ENCODE data around the gene BCHE. TPM values are rescaled to one million over a fixed set of nuclear protein-coding genes. Genes with fewer than 3 reads are reported as not detected.

The BCHE gene
- total and polyA plus RNA-seq, 2 donors (not counting 1 experiment from before 2014, with no cell fraction given), result 5.8 to 34.7 TPM

DNA sequence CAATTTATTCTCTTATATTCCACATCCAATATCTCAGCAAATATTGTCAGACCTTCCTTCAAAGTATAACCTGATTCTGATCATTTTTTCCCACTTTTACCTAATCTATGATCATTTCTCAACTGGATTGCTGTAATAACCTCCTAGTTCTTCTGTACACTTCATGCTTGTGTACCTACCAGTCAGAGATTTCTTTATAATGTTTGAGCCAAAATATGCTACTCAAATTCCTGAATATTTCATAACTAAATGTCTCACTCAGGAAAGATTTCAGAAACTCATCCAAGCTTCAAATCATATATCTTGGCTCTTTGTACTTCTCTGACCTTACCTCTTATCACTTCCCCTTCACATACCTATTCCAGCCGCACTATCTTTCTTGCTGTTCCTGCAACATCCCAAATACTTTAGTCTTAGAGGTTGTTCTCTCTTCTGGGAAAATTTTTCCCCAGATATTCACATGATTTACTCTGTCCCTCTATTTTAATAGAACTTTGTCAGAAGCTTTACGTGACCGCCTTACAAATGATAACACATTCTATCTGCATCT, 20.0 kb downstream of the BCHE start:
- Histone ChIP-seq H3K4me1 (ENCODE audit: control insufficient read depth, extremely low read depth, insufficient read depth, low read length) (no peaks in the 10 kb centered on the region), H3K36me3 (ENCODE audit: control insufficient read depth, insufficient read depth, low read length) (no peaks in the 10 kb centered on the region), H2AFZ (ENCODE audit: low read length) (no peak overlapping the region), H3K79me2 (ENCODE audit: control insufficient read depth, insufficient read depth, low read length) (no peaks in the 10 kb centered on the region), H3K27me3 (ENCODE audit: control insufficient read depth, insufficient read depth, low read length) (no peaks in the 10 kb centered on the region), H3K4me3 (replicated peaks in 1 of 4; ENCODE audit: control extremely low read depth in 1 of 4, insufficient read depth in 1 of 4, low read depth in 3 of 4, low read length in 4 of 4) (no peak overlapping the region), H3K9me3 (ENCODE audit: control insufficient read depth, insufficient read depth, low read depth, low read length) (no peaks in the 10 kb centered on the region), H3K9ac (ENCODE audit: insufficient read depth, low read length) (no peak overlapping the region), H3K4me2 (ENCODE audit: extremely low read depth, insufficient read depth, low read length) (no peak overlapping the region), H3K27ac (ENCODE audit: insufficient read depth, low read length) (no peak overlapping the region), H4K20me1 (ENCODE audit: control insufficient read depth, extremely low read depth, insufficient read depth, low read length) (no peaks in the 10 kb centered on the region)
- no peak for DNase-seq (ENCODE audit: low read depth in 2 of 2)
- no peak for TF ChIP-seq EZH2 (IDR thresholded peaks at IDR 0.05; ENCODE audit: low read length, missing control alignments)
- TF ChIP-seq, protein P1, sequence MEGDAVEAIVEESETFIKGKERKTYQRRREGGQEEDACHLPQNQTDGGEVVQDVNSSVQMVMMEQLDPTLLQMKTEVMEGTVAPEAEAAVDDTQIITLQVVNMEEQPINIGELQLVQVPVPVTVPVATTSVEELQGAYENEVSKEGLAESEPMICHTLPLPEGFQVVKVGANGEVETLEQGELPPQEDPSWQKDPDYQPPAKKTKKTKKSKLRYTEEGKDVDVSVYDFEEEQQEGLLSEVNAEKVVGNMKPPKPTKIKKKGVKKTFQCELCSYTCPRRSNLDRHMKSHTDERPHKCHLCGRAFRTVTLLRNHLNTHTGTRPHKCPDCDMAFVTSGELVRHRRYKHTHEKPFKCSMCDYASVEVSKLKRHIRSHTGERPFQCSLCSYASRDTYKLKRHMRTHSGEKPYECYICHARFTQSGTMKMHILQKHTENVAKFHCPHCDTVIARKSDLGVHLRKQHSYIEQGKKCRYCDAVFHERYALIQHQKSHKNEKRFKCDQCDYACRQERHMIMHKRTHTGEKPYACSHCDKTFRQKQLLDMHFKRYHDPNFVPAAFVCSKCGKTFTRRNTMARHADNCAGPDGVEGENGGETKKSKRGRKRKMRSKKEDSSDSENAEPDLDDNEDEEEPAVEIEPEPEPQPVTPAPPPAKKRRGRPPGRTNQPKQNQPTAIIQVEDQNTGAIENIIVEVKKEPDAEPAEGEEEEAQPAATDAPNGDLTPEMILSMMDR (conservative IDR thresholded peaks at IDR 0.05 in 1 of 2, IDR thresholded peaks at IDR 0.05 in 1 of 2; ENCODE audit: low read depth in 1 of 2, low read length in 2 of 2), result no peak

DNA sequence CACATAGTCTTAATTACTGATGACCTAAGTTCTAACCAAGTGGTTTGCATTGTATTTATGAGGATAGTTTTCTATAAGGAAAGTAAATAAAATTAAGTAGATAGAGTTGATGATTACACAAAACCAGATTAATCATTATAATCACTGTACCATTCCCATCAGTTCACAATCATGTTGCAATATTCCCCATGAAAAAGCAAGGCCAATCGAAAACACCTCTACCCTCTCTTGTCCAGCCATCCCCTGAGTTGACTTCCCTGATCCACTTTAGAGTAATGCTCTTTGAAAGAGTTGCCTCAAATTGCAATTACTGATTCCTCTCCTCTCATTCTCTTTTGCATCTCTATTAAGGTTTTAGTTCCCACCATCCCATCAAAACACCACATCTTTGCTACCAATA, 21.0 kb downstream of the BCHE start:
- H3K9ac ChIP-seq (ENCODE audit: insufficient read depth, low read length), result no peak overlapping the region

DNA sequence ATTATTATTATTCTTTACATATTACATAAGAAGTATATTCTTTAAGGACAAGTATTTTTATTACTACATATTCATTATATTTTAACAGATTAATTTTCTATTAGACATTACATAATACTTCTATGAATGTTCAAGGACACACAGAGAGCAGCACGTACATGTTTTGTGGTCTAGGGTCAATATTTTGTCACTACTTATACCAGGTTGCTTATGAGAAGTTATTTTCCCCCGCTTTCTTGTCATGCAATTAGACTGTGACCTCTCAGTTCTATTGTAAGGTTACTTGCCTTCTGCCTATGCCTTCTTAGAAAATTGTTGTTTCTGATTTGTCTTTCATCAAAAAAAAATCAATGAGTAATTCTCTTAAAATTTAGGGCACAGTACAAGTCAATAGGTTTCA, 21.5 kb downstream of the BCHE start:
- no peaks in the 10 kb centered on the region for H3K36me3 ChIP-seq (ENCODE audit: control insufficient read depth, insufficient read depth, low read length)
- H3K4me3 ChIP-seq (replicated peaks in 1 of 4; ENCODE audit: control extremely low read depth in 1 of 4, insufficient read depth in 1 of 4, low read depth in 3 of 4, low read length in 4 of 4), result no peak overlapping the region

More for the DNA sequence above, 21.0 kb downstream of the BCHE start:
- no peaks in the 10 kb centered on the region for H3K79me2 ChIP-seq (ENCODE audit: control insufficient read depth, insufficient read depth, low read length)
- H3K27me3 ChIP-seq (ENCODE audit: control insufficient read depth, insufficient read depth, low read length), result no peaks in the 10 kb centered on the region
- no peak for TF ChIP-seq EZH2 (IDR thresholded peaks at IDR 0.05; ENCODE audit: low read length, missing control alignments)
- TF ChIP-seq, protein P1 (conservative IDR thresholded peaks at IDR 0.05 in 1 of 2, IDR thresholded peaks at IDR 0.05 in 1 of 2; ENCODE audit: low read depth in 1 of 2, low read length in 2 of 2), result no peak
- no peaks in the 10 kb centered on the region for H3K36me3 ChIP-seq (ENCODE audit: control insufficient read depth, insufficient read depth, low read length)
- H3K4me1 ChIP-seq (ENCODE audit: control insufficient read depth, extremely low read depth, insufficient read depth, low read length), result no peaks in the 10 kb centered on the region
- H4K20me1 ChIP-seq (ENCODE audit: control insufficient read depth, extremely low read depth, insufficient read depth, low read length), result no peaks in the 10 kb centered on the region
- H3K4me3 ChIP-seq (replicated peaks in 1 of 4; ENCODE audit: control extremely low read depth in 1 of 4, insufficient read depth in 1 of 4, low read depth in 3 of 4, low read length in 4 of 4), result no peak overlapping the region
- H3K9me3 ChIP-seq (ENCODE audit: control insufficient read depth, insufficient read depth, low read depth, low read length), result no peaks in the 10 kb centered on the region
- no peak overlapping the region for H2AFZ ChIP-seq (ENCODE audit: low read length)
- H3K27ac ChIP-seq (ENCODE audit: insufficient read depth, low read length), result no peak overlapping the region
- no peak for DNase-seq (ENCODE audit: low read depth in 2 of 2)
- H3K4me2 ChIP-seq (ENCODE audit: extremely low read depth, insufficient read depth, low read length), result no peak overlapping the region

More for the DNA sequence above, 21.5 kb downstream of the BCHE start:
- no peak overlapping the region for H3K27ac ChIP-seq (ENCODE audit: insufficient read depth, low read length)
- no peaks in the 10 kb centered on the region for H4K20me1 ChIP-seq (ENCODE audit: control insufficient read depth, extremely low read depth, insufficient read depth, low read length)
- H3K9me3 ChIP-seq (ENCODE audit: control insufficient read depth, insufficient read depth, low read depth, low read length), result no peaks in the 10 kb centered on the region
- H3K9ac ChIP-seq (ENCODE audit: insufficient read depth, low read length), result no peak overlapping the region
- H2AFZ ChIP-seq (ENCODE audit: low read length), result no peak overlapping the region
- H3K4me1 ChIP-seq (ENCODE audit: control insufficient read depth, extremely low read depth, insufficient read depth, low read length), result no peaks in the 10 kb centered on the region
- DNase-seq (ENCODE audit: low read depth in 2 of 2), result no peak
- no peak for TF ChIP-seq EZH2 (IDR thresholded peaks at IDR 0.05; ENCODE audit: low read length, missing control alignments)
- TF ChIP-seq, protein P1 (conservative IDR thresholded peaks at IDR 0.05 in 1 of 2, IDR thresholded peaks at IDR 0.05 in 1 of 2; ENCODE audit: low read depth in 1 of 2, low read length in 2 of 2), result no peak
- no peak overlapping the region for H3K4me2 ChIP-seq (ENCODE audit: extremely low read depth, insufficient read depth, low read length)
- no peaks in the 10 kb centered on the region for H3K27me3 ChIP-seq (ENCODE audit: control insufficient read depth, insufficient read depth, low read length)
- H3K79me2 ChIP-seq (ENCODE audit: control insufficient read depth, insufficient read depth, low read length), result no peaks in the 10 kb centered on the region

Measured in fibroblast of lung (primary cell).